ENCODE data around the gene ZNF181. TPM values are rescaled to one million over a fixed set of nuclear protein-coding genes. Genes with fewer than 3 reads are reported as not detected.

Gene ZNF181
- total RNA-seq, 1 donor from 2014 or later: 5.1 TPM

Other genes starting within 250 kb of the ZNF181 start
- gene SCGB2B2, start 57.1 kb upstream of the ZNF181 start, total RNA-seq: 0.12 TPM in 1 of 2 replicates, not detected in the other
- gene ZNF302, start 56.6 kb upstream of the ZNF181 start, total RNA-seq: 11.4 and 12.4 TPM in 2 replicates
- 7.9 and 9.3 TPM in 2 replicates for gene ZNF599, start 39.0 kb downstream of the ZNF181 start, total RNA-seq
- 2.2 and 3.8 TPM in 2 replicates for gene ZNF30, start 192.7 kb downstream of the ZNF181 start, total RNA-seq
- gene ZNF792, start 230.0 kb downstream of the ZNF181 start, total RNA-seq: 20.7 and 30.8 TPM in 2 replicates

Measured in glomerular endothelial cell (primary cell).